Esophagus muscularis mucosa (tissue), 4 donors: Measurements from ENCODE around the gene HAND2. TPM values are rescaled to one million over a fixed set of nuclear protein-coding genes. Genes with fewer than 3 reads are reported as not detected.
A peak's percentile ranks its signal among the peaks of the same experiment; 100 is the strongest.

Experiments used
- DNase-seq: peaks from one replicate; pipeline ENCODE4 v3.0.0-alpha.2; 2017; ENCODE audit errors: extremely low spot score
- H3K27ac ChIP-seq, 4 donors: fragments of 200-600 bp; sonication (generic); replicated peaks in 1 of 4; 1 replicate in 3 of 4; 2 replicates in 1 of 4; pipeline ENCODE4 v1.5.1; 2016 to 2019; ENCODE audit warnings: mild to moderate bottlenecking in 1 of 4
- H3K27me3 ChIP-seq, 4 donors: fragments of 200-600 bp; sonication (generic); one replicate each; pipeline versions ENCODE4 v1.5.1 to v1.6.0; 2016 to 2019
- H3K36me3 ChIP-seq, 4 donors: fragments of 200-600 bp; sonication (generic); one replicate each; pipeline ENCODE4 v1.5.1; 2016 to 2019
- H3K4me1 ChIP-seq, 4 donors: fragments of 200-600 bp; sonication (generic); one replicate each; pipeline ENCODE4 v1.5.1; 2016 to 2019
- H3K4me3 ChIP-seq, 4 donors: fragments of 200-600 bp; sonication (generic); 1 replicate in 2 of 4; 2 replicates in 2 of 4; pipeline ENCODE4 v1.5.1; 2016 to 2019; ENCODE audit warnings: mild to moderate bottlenecking in 4 of 4, moderate library complexity in 1 of 4
- H3K9me3 ChIP-seq, 4 donors: fragments of 200-600 bp; sonication (generic); 1 replicate in 3 of 4; 2 replicates in 1 of 4; pipeline ENCODE4 v1.5.1; 2016 to 2019
- CTCF ChIP-seq, 3 experiments: fragments of 200-600 bp in 2 of 3; fragments of 450-650 bp in 1 of 3; sonication (generic) in 2 of 3; IDR thresholded peaks; one replicate each; pipeline ENCODE4 v1.5.1; 2017 to 2019; ENCODE audit warnings: antibody characterized with exemption in 3 of 3, mild to moderate bottlenecking in 2 of 3, moderate library complexity in 1 of 3
- EP300 ChIP-seq: sonication (generic); formaldehyde crosslinking; IDR thresholded peaks from one replicate; pipeline ENCODE4 v1.6.1; 2017; ENCODE audit warnings: antibody characterized with exemption
- POLR2A ChIP-seq: fragments of 450-650 bp; IDR thresholded peaks from one replicate; pipeline ENCODE4 v1.6.1; 2017; ENCODE audit warnings: antibody characterized with exemption, moderate library complexity, mild to moderate bottlenecking, low read depth
- POLR2AphosphoS5 ChIP-seq, 2 donors: sonication (generic); formaldehyde crosslinking; IDR thresholded peaks; one replicate each; pipeline ENCODE4 v1.6.1; 2017; ENCODE audit warnings: antibody characterized with exemption in 2 of 2
- WGBS: methylation state at CpG from one replicate; pipeline ENCODE4 v1.1.5; 2018; 5-methylcytosine and 5-hydroxymethylcytosine counted together
- intact Hi-C: fragments of 100-400 bp; cut with DNase I; formaldehyde crosslinking; loops from one replicate; pipeline ENCODE4 v1.15.1; 2023
- total RNA-seq, 4 donors: library from RNA; depleted of rRNA; stranded (reverse); fragments of >200 nt; gene quantifications; one replicate each; pipeline versions ENCODE4 v1.1.0 to v1.2.1, GENCODE V29; 2016

The HAND2 gene
- total RNA-seq, 4 donors from 2014 or later, result 77.7 to 165 (median 138) TPM

- Histone ChIP-seq H3K4me1 (peaks cover 6 to 74% (median 55%) of the 10 kb centered on the region in 4 donors), H3K4me3 (peak overlapping the region; percentile 82 to 90 (median 88)), H3K27me3 (peaks cover 0 to 50% (median 2%) of the 10 kb centered on the region in 4 donors), H3K27ac (peak overlapping the region; percentile 96 to 98 (median 98)), H3K36me3 (peaks cover 0 to 11% (median 0%) of the 10 kb centered on the region in 4 donors), H3K9me3 (no peaks in the 10 kb centered on the region)
- intact Hi-C loops, result loop anchor here (10.0 kb wide), 2 partner anchors 212 to 462 kb away; no protein-coding TSS in a partner anchor
- no peak for DNase-seq
- TF ChIP-seq POLR2A (no peak), POLR2AphosphoS5 (IDR thresholded peaks at IDR 0.05) (no peak), CTCF (IDR thresholded peaks at IDR 0.05) (no peak), EP300 (no peak)
- WGBS, result 73% methylated on average over 4 of the region's 4 CpGs
Measured at GRCh38 chr4:173532725-173533511, 2.9 kb upstream of the HAND2 start.

GRCh38 chr4:173531086-173531965 is 1.3 kb upstream of the HAND2 start:
- intact Hi-C loops, result loop anchor here (10.0 kb wide), 2 partner anchors 213 to 463 kb away; no protein-coding TSS in a partner anchor
- H3K36me3 ChIP-seq, result peaks cover 0 to 9% (median 3%) of the 10 kb centered on the region in 4 donors
- peak overlapping the region; percentile 96 to 98 (median 98) for H3K27ac ChIP-seq
- peak overlapping the region; percentile 82 to 90 (median 88) for H3K4me3 ChIP-seq
- peaks cover 3 to 64% (median 47%) of the 10 kb centered on the region in 4 donors for H3K4me1 ChIP-seq
- WGBS, result 46% methylated on average over 39 of the region's 52 CpGs
- no peaks in the 10 kb centered on the region for H3K9me3 ChIP-seq
- H3K27me3 ChIP-seq, result peaks cover 0 to 46% (median 2%) of the 10 kb centered on the region in 4 donors
- TF ChIP-seq POLR2AphosphoS5 (IDR thresholded peaks at IDR 0.05) (peak in 1 of 2 donors; percentile 17), CTCF (IDR thresholded peaks at IDR 0.05) (no peak)
- DNase-seq, result no peak

- peak overlapping the region; percentile 82 to 90 (median 88) for H3K4me3 ChIP-seq
- no peaks in the 10 kb centered on the region for H3K9me3 ChIP-seq
- H3K27ac ChIP-seq, result peak overlapping the region; percentile 96 to 98 (median 98)
- 14% methylated on average over 27 of the region's 34 CpGs for WGBS
- H3K4me1 ChIP-seq, result peaks cover 3 to 59% (median 41%) of the 10 kb centered on the region in 4 donors
- DNase-seq, result no peak
- intact Hi-C loops, result loop anchor here (10.0 kb wide), 2 partner anchors 214 to 464 kb away; no protein-coding TSS in a partner anchor
- no peak for TF ChIP-seq POLR2AphosphoS5 (IDR thresholded peaks at IDR 0.05)
- no peak for TF ChIP-seq POLR2A
- no peak for TF ChIP-seq EP300
- no peak for TF ChIP-seq CTCF (IDR thresholded peaks at IDR 0.05)
- peaks cover 0 to 46% (median 2%) of the 10 kb centered on the region in 4 donors for H3K27me3 ChIP-seq
- peaks cover 0 to 17% (median 3%) of the 10 kb centered on the region in 4 donors for H3K36me3 ChIP-seq
Measured at GRCh38 chr4:173530326-173531085, 477 bp upstream of the HAND2 start.
